Fibroblast of peridontal ligament (primary cell): ENCODE measurements around the gene FYB1.
"Not testable (repeated sequence)": the region's sequence is repeated elsewhere in the genome, so short reads cannot be mapped to it uniquely, and the experiment has no call there.

Experiments
- DNase-seq: peaks from one replicate; pipeline ENCODE4 v3.0.0-alpha.2; 2010; ENCODE audit errors: extremely low read depth

The FYB1 gene

DNA sequence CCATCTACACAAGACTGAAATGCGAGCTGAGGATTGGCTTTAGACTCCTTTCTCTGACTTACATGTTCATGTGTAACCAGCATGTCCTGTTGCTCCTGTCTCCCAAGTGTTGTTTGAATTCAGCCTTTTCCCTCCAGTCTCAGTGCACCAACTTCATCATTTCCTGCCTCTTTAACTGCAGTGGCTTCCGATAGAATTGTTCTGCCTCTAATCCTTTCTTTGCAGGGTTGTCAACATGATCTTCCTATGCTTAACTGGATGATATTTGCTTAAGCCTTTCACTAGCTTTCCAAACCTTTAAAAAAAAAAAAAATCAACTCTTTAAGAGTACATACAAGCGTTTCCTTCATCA, 6.7 kb upstream of the FYB1 start:
- no peak for DNase-seq

DNA sequence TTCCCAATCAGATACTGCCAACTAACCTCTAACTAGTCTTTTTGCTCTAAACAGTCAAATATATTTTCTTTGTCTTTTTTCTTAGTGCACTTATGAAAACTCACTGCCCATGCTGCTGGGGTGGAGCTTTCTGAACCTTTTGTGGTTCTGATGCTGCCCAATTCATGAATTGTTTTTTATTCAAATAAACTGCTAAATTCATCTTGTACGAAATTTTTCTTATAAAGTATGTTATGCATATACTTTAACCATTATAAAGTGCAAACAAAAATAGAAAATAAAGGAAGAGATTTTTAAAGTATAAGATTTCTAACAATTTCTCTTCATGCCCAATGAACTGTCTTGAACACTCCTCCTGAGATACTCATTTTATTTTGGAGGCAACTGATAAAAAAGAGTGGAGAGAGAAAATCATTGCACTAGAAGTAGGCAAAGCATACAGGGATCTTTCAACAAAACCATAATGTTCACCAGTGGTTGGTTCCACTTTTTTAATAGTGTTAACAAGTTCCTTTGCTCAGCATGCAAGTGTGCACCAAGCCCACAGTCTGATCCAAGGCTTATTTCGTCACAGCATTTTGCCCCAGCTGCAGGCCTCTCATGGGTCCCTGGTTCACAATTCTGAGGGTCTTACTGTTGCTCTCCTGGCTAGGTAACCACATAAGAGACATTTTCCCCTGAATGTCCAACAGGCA, 6.2 kb upstream of the FYB1 start:
- no peak for DNase-seq

DNA sequence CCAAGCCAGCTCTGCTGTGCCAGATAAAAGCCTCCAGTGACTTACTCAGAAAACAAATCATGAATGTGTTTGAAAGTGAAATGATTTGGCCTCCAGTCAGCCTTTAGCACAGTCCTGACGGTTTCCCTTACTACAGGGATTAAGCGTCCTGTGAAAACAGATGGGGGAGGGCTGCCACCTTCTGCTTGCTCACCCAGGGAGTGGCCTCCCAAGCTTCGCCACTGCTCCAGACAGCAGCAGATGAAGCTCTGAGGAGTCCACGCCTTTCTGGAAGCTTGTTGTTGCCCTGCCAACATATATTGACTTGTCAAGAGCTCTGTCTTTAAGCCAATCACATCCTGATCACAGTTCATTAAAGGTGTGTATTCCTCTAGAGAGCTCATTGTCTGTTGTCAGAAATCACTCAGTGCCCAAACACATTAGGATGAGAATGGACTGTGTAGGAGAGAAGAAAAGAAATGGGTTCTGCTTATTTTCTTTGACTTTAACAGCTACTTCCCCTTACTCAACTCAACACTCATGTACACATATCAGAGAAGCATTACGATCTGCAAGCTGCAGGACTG, 4.9 kb upstream of the FYB1 start:
- no peak for DNase-seq

DNA sequence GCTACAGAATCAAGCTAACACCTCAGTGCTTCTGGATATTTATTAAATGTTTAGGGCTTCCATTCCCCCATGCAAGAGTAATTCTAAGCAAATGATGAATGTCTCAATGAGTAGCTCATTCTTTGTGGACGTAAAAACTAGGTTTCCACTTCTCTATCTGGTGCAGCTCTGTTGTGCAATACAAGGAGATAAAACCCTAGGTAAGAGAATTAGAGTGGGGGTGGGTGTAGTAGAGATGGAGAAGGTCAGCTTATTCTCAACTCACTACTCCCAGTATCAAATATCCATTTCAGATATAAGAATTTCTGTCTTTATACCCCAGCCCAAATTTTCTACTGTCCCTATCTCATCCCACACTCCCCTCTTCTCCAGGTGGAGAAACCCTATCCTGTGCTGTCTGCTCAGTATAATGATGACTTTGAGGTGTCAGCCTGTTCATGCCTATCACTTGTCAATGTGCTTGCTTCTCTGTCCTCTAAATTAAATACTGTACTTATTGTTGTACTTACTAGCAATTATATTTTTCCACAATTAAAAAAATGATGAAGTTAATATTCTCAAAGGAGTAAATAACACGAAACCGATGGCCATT, 4.3 kb upstream of the FYB1 start:
- DNase-seq, result no peak

DNA sequence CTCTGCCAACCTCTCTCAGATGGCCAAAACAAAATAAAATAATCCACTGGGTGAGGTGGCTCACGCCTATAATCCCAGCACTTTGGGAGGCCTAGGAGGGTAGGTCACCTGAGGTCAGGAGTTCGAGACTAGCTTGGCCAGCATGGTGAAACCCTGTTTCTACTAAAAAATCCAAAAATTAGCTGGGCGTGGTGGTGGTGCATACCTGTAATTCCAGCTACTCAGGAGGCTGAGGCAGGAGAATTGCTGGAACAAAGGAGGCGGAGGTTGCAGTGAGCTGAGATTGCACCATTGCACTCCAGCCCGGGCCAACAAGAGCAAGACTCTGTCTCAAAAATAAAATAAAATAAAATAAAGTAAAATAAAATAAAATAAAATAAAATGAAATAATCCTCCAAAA, 2.3 kb upstream of the FYB1 start:
- DNase-seq, result not testable (repeated sequence)

DNA sequence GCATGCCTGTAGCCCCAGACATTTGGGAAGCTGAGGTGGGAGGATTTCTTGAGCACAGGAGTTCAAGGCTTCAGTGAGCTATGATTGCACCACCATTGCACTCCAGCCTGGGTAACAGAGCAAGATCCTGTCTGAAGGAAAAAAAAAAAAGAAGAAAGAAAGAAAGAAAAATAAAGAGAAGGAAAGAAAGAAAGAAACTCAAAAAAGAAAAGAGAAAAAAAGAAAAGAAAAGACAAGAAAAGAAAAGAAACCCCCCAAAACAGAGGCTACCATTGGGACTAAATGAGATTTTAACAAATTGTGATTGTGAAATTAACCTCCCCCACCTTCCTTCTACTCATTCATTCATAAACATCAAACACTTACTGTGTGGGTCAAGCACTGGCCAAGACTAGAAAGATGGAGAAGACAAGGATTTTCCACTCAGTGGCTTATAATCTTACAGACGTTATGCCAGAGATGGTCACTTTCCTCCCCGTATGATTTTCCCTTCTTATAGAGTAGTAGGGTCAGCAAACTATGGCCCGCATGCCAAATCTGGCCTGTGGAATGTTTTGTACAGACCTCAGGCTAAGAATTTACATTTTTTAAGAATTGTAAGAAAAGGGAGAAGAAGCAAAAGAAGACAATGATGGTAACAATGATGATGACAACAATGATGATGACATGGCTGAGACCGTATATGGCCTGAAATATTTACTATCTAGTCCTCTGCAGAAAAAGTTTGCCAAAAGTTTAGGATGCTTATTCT, 1.1 kb upstream of the FYB1 start:
- DNase-seq, result no peak

DNA sequence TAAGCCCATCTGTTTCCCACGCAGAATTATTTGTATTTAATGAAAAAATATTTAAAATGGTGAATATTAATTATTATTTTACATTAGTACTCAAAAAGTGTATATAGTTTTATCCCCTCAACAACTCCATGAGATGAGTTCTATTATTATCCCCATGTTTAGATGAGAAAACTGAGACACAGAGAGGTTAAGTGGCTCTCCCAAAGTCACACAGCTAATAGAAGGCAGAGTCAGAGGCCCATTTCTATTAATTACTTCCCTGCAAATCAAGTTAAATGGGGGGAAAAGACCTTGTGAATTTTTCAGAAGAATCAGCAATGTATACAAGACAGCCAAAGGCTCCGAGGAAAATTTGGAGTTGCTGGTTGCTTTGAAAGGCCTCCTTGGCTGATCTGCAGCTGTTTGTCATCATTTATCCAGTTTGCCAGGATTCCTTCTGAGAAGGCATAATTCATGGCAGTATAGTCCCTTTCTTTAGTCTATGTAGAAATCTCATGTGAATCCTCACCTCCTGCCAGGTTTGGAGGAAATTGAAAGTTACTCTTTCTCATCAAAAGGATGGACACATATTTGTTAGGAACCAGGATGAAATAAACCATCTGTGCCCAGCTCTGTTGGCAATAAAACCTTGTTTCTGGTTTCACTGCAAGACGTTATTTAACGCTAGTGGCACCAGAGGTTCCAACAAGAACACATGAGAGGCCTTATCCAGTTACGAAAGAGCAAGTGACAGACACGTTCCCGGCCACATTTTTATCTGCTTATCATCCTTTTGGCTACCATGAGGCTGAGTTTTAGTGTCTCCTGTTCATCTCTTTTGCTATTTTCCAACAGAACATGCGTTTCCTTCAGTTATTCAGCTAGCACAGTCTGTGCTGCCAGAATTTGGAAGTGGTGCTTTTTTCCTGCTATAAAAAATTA, 621 bp downstream of the FYB1 start:
- DNase-seq, result no peak

DNA sequence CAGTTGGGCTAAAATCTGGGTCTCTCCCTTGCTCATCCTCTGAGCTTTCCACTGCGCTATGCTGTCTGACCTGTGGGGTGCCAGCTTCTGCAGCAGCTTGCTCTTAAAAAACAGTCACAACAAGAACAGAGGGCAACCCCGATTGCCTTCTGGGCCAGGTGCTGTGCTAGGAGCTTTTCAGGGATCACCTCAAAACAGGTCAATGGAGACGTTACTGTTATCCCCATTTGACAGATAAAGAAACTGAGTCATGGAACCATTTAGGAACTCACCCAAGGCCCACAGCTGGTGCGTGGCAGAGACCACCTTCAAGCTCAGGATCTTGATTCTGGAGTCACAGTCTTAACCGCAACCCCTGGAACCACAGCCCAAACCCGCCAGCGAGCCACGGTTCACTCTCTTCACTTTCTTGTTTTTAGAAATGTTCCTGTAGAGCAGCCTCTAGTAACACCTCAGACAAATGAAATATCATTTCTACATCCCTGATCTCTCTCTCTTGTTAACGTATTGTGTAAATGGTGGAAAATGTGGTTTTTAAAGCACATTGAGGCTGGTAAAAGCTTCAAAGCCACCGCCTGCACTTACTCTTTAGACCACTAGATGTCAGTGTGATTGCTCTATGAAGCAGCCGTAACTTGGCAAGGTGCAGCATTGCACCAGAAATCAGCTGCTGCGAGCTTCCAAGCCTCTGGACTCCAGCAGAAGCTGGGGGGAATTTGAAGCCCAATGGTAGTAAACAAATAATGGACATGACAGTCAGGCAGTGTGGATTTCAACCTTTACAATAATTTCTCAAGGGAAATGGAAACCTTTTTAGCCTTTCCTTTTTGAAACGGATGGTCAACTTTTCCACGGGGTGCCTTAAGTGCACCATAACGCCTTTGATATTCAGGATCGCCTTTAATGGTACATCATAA, 1.7 kb downstream of the FYB1 start:
- DNase-seq, result peak; percentile 90

DNA sequence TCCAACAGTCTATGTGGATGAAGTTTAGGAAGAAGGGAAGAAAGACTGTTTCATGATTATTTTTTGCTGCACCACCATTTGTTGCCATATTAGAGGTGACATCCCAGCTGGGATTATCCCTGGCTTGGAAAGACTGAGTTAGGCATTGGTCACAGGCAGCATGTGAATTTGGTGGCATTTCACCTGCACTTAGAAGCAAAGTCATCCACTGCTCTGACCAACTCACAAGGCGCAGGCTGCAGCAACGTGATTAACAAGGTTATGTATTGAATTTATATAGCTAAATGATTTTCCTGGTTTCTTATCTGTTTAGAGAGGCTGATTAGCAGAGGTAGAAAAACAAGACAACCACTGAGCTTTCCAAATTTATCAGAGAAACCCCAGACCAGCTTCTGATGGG, 2.7 kb downstream of the FYB1 start:
- DNase-seq, result no peak

DNA sequence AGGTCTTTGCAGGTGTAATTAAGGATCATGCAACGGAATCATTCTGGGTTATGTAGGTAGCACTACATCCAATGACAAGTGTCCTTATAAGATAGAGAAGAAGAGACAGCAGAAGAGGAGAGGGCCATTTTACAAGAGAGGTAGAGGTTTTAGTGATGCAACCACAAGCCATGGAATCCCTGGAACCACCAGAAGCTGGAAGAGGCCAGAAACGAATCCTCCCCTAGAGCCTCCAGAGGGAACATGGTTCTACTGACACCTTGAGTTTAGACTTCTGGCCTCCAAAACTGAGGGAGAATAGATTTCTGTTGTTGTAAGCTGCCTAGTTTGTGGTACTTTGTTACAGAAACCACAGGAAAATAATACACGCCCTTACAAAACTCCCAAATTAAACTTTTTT, 3.5 kb downstream of the FYB1 start:
- no peak for DNase-seq

DNA sequence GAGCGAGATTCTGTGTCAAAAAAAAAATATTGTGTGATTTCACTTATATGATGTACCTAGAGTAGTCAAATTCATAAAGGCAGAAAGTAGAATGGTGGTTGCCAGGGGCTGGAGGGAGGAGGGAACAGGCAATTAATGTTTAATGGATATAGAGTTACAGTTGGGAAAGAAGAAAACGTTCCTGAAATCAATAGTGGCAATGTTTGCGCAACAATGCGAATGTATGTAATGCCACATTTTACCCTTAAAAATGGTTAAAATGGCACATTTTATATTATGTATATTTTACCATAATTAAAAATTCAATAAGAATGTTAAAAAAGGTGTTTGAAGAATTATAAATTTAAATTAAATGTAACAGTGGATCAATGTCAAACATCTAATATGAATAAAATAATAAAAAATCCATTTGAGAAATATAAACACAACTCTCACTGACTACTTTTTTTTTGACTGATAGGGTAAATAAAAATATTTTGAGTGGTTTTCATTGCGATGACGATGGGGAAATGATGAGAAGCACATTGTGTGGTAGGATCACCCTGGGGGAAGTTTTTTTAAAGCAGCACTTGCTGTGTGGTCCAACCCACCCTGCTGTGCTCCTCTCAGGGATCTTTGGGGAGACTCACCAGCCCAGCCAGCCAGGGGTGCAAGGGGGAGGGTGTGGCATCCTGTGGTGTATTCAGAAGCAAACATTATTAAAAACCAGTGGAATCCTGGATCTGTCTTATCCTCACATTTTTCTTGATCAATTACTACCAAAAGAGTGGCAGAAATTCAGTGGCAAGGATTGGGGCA, 4.3 kb downstream of the FYB1 start:
- no peak for DNase-seq

DNA sequence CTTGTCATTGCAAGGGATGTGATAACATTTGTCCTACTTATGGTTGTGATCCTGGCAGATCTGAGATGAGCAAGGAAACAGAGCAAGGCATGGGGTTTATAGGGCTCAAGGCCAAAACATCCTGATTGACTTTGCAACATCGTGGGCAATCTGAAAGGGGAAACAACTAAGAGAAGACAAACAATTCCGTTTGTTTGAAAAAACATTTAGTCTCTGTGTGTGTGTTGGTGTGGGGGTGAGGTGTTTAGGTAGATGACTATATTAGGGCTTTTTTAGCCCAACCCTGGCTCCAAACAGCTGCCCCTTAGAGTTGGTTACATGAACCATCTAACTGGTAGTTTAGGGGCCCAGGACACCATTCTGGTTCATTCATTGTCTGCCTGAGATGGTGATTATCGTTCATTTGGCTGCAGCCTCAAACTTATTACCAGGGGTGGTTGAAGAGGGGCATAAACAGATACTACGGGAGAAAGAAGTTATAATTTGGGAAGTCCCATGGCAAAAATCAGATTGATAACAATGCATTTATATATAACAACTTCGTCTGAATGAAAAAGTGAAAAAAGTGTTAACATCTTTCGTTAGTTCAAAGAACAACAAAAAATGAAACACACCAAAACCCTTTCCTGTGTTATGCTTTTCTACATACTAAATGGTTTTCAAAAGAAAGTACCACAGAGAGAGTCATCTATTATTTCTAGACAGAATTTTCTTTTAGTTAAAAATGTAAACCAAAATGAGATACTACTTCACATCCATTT, 5.7 kb downstream of the FYB1 start:
- no peak for DNase-seq

DNA sequence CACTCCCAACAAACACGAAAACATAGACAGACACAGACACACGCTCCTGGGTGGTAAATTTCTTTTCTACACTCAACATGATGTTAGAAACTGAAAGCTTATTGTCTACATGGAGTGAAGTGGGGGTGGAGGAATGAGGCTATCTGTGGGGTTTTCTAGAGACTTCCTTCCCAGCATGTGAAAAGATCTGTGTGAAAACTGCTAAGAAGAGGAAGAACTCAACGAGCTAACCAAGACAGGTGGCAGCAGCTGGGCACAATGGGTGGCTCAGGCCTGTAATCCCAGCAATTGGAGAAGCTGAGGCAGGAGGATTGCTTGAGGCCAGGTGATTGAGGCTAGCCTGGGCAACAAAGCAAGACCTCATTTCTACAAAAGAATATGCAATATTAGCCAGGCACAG, 7.6 kb downstream of the FYB1 start:
- no peak for DNase-seq

DNA sequence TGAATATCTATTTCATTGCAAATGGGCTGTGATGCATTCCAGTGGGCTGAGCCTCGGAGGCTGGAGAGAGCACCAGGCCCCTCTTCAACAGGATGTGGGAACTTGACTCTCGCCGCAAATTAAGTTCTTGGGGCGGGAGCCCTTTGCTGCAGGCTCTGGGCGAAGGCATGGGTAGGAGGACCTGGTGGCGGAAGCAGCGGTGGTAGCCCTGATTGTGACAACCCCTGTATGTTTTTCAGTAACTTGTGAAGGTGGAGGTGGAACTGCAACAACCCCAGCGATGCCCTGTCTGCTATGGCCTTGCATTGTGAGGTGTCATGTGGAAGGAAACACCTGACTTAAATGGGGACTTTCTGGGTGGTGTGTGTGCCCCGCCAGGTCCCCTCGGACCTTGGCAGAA, 9.4 kb downstream of the FYB1 start:
- no peak for DNase-seq

DNA sequence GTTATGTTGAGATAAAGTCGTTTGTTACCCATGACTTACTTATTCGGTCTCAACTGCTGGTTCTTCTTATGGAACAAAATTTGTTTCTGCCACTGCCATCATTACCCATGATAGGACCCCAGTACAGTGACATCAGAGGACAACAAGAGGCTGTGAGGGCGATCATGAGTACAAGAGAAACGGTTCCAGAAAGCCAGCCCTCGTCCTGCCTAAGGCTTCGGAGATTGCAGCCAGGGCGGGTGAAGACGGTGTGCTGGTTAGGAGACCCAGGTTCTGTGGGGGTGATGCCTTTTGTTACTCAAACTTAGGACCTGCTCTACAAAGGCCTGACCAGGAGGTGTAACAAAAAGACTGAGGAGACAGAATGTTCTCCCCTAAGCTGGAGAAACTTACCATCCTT, 10.9 kb downstream of the FYB1 start:
- no peak for DNase-seq

DNA sequence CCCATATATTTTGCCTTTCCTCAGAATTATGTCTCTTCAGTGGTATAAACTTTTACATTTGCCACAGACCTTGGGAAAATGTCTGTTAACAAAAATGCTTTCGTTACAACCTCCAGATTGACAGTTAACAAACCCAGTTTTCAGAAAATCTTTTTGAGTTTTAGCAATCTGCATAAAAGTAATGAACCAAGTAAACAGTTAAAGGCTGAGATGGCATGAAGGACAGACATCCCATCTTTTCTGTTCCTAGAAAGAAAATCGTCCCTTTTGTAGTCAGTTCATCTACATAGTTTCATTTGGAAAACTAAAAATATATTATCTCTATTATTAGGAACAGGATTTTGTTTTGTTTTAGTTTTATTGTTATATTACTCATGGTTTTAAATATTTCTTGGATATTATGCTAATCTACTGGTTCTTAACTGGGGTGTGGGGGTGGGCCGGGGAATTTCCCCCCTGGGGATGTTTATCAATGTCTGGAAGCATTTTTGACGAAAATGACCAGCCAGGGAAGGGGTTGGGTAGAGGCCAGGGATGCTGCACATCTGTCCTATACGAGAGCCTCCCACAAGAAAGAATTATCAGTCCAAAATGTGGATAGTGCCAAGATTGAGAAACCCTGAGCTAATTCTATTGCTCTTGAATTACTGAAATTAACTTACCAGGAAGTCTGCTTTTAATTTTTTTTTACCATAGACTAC, 11.9 kb downstream of the FYB1 start:
- no peak for DNase-seq

DNA sequence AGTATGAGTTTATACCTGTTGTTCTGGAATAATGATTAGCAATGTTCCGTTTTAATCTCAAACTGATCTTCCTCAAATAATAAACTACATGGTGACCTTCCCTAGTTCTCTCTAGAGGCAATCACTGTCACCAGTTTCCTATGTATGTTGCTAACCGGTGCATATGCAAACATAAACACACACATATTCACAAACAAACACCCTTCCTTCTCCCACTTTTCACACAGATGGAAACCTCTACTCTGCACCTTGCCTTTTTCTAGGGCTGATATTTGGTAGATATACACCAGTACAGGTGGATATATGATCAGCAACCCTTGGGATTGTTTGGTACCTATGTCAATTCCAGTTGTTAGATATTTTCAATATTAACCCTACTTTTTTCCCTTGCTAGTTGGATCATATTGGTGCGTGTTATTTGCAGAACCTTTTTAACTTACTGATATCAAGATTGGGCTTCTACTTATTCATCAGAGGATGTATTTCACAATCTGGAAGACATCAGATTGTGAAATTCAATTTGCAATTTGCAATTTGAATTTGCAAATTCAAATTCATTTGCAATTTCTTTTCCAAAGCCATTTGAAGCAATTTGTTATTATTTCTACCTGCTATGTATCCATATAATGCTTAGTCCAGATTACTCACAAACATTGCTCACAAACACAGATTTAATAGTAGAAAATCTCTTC, 12.6 kb downstream of the FYB1 start:
- DNase-seq, result no peak

DNA sequence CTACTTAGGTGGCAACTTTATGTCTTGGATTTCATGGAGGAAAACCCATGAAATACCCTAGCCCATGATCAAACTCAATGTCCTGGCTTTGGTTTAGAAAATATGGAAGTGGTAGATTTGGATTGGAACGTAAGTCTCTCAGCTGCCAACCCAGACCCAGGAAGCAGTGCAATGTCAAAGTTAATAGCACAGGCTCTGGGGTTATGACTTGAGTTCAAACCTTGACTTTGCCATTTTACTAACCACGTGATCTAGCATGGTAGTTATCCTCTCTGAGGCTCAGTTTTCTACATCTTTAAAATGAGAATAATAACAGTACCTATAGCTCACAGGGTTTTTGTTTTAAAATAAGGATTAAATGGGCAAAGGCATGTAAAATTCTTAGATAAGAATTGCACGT, 13.8 kb downstream of the FYB1 start:
- DNase-seq, result no peak
